Fibroblast of pulmonary artery (primary cell): Measurements from ENCODE around the gene PLD5.
"Not testable (repeated sequence)": the region's sequence is repeated elsewhere in the genome, so short reads cannot be mapped to it uniquely, and the experiment has no call there.

Source experiments
- DNase-seq: peaks from one replicate; pipeline ENCODE4 v3.0.0-alpha.2; 2010; ENCODE audit warnings: low read depth
- H3K4me3 ChIP-seq: replicated peaks from 2 replicates; pipeline ENCODE4 v1.5.1; 2011; ENCODE audit warnings: low read depth, mild to moderate bottlenecking, control low read depth, low read length, moderate library complexity
- CTCF ChIP-seq: IDR thresholded peaks from 2 replicates; pipeline ENCODE4 v1.5.1; 2011; ENCODE audit warnings: mild to moderate bottlenecking, control low read depth, low read length, inconsistent platforms; ENCODE audit errors: missing control alignments

PLD5 gene

DNA sequence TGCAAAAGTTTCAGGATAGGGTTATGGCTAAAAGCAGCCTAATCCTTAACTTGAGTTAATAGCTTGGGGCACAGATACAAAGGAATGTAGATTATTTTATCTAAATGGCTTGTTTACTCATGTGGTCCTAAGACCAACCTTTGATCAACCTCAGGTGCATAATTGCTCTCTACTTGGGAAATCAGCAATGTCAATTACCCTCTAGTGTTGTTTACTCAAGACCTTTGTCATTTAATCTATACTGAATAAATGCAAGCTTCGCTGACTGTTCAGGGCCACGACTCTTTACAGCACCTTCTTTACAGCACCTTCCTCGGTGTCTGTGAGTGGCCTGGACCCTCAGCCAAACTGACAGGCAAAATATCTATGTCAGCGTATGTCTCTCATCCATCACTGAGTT lies 308.1 kb downstream of the PLD5 start:
- no peak for TF ChIP-seq CTCF

DNA sequence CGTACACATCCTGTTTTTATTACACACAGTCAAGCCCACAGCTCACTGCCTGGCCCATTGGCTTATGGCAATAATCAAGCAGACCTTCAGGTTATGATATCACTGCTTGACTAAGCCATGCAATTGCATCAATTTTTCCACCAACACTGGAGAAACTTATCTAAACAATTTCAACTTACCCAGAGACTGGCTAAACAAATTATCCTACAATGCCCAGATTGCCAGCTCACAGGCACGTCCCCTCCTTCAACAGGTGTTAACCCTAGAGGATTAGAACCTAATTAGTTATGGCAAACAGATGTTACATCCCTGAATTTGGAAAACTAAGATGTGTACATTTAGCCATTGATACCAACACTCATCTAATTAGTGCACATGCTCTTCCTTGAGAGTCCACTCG lies 310.0 kb downstream of the PLD5 start:
- not testable (repeated sequence) for H3K4me3 ChIP-seq, DNase-seq

More for the DNA sequence above, 308.1 kb downstream of the PLD5 start:
- DNase-seq, result no peak
- no peak overlapping the region for H3K4me3 ChIP-seq

- not testable (repeated sequence) for DNase-seq
Measured at GRCh38 chr1:242212961-242213360, 311.5 kb downstream of the PLD5 start.

DNA sequence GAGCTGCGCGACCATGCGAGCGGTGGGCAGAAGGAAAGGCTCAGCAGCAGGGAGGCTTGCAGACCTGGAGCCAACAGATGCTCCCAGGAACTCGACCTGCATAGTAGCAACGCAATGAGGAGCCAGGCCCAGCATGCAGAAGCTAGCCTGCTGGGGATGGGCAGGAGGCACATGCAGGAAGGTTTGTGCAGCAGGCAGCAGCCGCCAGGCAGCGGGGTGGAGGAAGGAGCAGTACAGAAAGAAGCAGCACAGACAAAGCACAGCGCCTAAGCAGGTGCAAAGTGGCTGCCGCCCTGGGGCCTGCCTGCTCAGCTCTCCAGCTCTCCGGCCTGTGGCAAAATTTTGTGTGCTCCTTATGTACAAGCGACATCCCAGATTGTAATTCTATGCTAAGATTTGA lies 312.1 kb downstream of the PLD5 start:
- no peak for TF ChIP-seq CTCF
- no peak for DNase-seq
- no peak overlapping the region for H3K4me3 ChIP-seq

More at GRCh38 chr1:242212961-242213360, 311.5 kb downstream of the PLD5 start:
- not testable (repeated sequence) for H3K4me3 ChIP-seq

DNA sequence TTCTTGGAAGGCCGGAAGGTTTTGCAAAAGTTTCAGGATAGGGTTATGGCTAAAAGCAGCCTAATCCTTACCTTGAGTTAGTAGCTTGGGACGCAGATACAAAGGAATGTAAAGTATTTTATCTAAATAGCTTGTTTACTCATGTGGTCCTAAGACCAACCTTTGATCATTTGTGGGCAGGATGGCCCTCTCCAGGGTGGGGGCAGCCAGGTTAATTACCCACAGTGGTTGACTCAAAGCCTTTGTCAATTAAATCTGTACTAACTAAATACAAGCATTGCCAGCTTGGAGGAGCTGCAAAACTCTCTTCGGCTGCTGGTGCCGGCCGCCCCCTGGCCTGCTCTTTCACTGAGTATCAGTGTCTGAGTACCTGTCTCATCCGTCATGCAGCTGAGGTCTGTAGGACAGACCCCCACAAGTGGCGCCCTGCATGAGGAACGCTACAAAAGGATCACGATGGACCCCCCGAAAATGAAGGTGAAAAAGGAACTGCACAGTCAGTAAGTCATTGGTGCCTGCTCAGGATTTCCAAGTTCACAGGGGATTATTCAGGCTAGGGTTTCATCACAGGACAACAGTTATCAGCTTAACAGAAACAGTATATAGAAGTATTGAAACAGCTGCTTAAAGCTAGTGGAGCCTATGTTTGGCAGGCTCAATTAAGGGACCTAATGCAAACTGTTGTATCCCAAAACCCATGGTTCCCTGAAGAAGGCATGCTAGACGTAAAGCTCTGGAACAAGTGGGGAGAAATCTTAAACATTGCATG lies 313.1 kb downstream of the PLD5 start:
- TF ChIP-seq CTCF, result no peak
- H3K4me3 ChIP-seq, result no peak overlapping the region
- DNase-seq, result no peak

GRCh38 chr1:242210316-242210715 lies 314.2 kb downstream of the PLD5 start:
- not testable (repeated sequence) for H3K4me3 ChIP-seq, DNase-seq

DNA sequence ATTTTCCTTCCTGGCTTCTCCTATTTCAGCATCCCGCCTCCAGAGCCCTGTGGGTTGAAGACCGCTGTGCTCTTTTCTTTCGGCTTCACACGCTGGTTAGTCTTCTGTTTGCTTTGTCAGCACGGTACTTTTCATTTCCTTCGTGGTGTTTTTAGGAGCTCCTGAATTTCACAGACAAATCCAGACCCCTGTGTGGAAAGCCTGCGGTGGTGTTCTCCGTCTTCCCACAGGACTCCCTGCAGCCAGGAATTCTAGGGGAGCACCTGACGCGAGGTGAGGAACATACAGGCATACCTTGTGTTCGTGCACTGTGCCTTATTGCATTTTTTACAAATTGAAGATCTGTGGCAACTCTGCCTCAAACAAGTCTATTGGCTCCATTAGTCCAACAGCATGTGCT lies 315.4 kb downstream of the PLD5 start:
- DNase-seq, result no peak
- H3K4me3 ChIP-seq, result no peak overlapping the region
- TF ChIP-seq CTCF, result no peak

DNA sequence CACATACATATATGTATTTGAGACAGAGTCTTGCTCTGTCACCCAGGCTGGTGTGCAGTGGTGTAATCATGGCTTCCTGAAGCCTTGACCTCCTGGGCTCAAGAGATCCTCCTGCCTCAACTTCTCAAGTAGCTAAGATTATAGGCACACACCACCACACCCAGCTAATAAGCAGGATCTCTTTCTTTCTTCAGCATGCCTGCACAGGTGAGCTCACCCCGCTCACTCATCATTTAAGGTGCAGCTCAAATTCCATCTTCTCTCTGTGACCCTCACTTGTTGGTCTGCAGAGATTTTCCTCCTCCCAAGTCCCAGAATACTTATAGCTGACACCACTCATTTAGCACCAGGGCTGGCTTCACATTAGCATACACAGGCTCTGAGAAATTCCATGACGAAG lies 316.5 kb downstream of the PLD5 start:
- no peak overlapping the region for H3K4me3 ChIP-seq
- no peak for TF ChIP-seq CTCF
- DNase-seq, result no peak
